ENCODE results near the gene BMPR2. TPM values are rescaled to one million over a fixed set of nuclear protein-coding genes. Genes with fewer than 3 reads are reported as not detected.

BMPR2 gene
- total and polyA plus RNA-seq, 2 of the 8 experiments (the other 6 are each of a cell fraction or from before 2014, with no cell fraction given) = 5.5 to 19.8 TPM

DNA sequence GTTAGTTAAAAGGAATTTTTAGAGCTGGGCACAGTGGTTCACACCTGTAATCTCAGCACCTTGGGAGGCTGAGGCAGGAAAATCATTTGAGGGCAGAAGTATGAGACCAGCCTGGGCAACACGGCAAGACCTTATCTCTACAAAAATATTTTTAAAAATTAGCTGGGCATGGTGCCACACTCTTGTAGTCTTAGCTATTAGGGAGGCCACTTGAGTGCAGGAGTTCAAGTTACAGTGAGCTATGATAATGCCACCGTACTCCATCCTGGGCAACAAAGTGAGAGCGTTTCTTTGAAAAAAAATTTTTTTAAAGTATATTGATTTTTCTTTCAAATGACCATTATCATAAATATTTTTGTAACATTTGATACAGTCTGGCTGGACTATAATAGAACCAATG is 165.0 kb downstream of the BMPR2 start:
- Histone ChIP-seq H4K20me1 (replicated peaks in 1 of 2; ENCODE audit: control insufficient read depth in 1 of 2, insufficient read depth in 2 of 2, low read length in 2 of 2) (no peaks in the 10 kb centered on the region), H3K18ac (ENCODE audit: extremely low read depth, low read length) (no peak overlapping the region), H2AK5ac (ENCODE audit: low read depth, low read length) (no peak overlapping the region), H3K56ac (replicated peaks; ENCODE audit: insufficient read length, low read depth, low read length) (no peak overlapping the region), H2AFZ (ENCODE audit: low read length) (no peak overlapping the region), H2BK120ac (replicated peaks; ENCODE audit: low read depth, low read length) (no peak overlapping the region), H3K9ac (replicated peaks in 1 of 4; ENCODE audit: extremely low read depth in 1 of 4, low read depth in 3 of 4, low read length in 3 of 4) (no peak overlapping the region), H2BK15ac (ENCODE audit: low read length) (no peak overlapping the region), H3K4me2 (ENCODE audit: insufficient read depth in 1 of 2, low read depth in 2 of 2, low read length in 2 of 2) (no peak overlapping the region), H3K27me3 (replicated peaks in 1 of 4; ENCODE audit: control insufficient read depth in 3 of 4, extremely low read depth in 1 of 4, insufficient read depth in 3 of 4, low read length in 3 of 4) (no peaks in the 10 kb centered on the region), H3K36me3 (ENCODE audit: control insufficient read depth in 2 of 4, insufficient read depth in 4 of 4, low read length in 3 of 4) (no peaks in the 10 kb centered on the region; a peak in 1 of 8 replicates), H3K79me1 (ENCODE audit: low read depth, low read length) (no peaks in the 10 kb centered on the region), H3K27ac (ENCODE audit: low read depth, low read length) (no peak overlapping the region), H3K79me2 (ENCODE audit: control insufficient read depth in 1 of 2, insufficient read depth in 2 of 2, low read length in 2 of 2) (no peaks in the 10 kb centered on the region), H4K8ac (ENCODE audit: extremely low read depth, insufficient read depth, low read length) (no peak overlapping the region), H2BK20ac (ENCODE audit: low read length) (no peak overlapping the region), H2BK12ac (ENCODE audit: low read depth, low read length) (no peak overlapping the region), H3K23me2 (ENCODE audit: low read depth, low read length) (no peaks in the 10 kb centered on the region), H3K23ac (ENCODE audit: insufficient read length) (no peak overlapping the region), H4K5ac (ENCODE audit: insufficient read length, low read depth, low read length) (no peak overlapping the region), H3K4me1 (replicated peaks in 1 of 4; ENCODE audit: control insufficient read depth in 3 of 4, insufficient read depth in 4 of 4, low read length in 3 of 4) (no peaks in the 10 kb centered on the region), H3K14ac (ENCODE audit: insufficient read length) (no peak overlapping the region), H3K9me3 (ENCODE audit: insufficient read depth in 2 of 2, low read depth in 1 of 2, low read length in 1 of 2) (no peaks in the 10 kb centered on the region), H3K4ac (replicated peaks; ENCODE audit: insufficient read length, low read depth, low read length) (no peak overlapping the region), H3K4me3 (ENCODE audit: extremely low read depth in 1 of 4, insufficient read depth in 2 of 4, low read depth in 3 of 4, low read length in 4 of 4) (no peak overlapping the region), H4K91ac (replicated peaks; ENCODE audit: insufficient read length, low read length) (no peak overlapping the region), H2BK5ac (ENCODE audit: low read depth, low read length) (no peak overlapping the region)
- FAIRE-seq (no peak), DNase-seq (ENCODE audit: low read depth in 1 of 2, low spot score in 2 of 2) (no peak)
- POLR2A ChIA-PET (ENCODE audit: partially characterized antibody) = no interaction called here
- CTCF ChIA-PET (ENCODE audit: partially characterized antibody) = no interaction called here
- 90% methylated on average over 3 of the region's 3 CpGs; no CpG with 5 or more reads in 1 of the 2 experiments for WGBS, 2 experiments (ENCODE audit: extremely low coverage in 1 of 2, insufficient coverage in 1 of 2, insufficient read length in 1 of 2, insufficient replicate concordance in 2 of 2, low coverage in 1 of 2, low lambda C conversion rate in 2 of 2, missing lambda C conversion rate in 1 of 2)
- no peak for TF ChIP-seq TBP (IDR thresholded peaks at IDR 0.05; ENCODE audit: low read depth, low read length)
- no peak for TF ChIP-seq SUZ12 (IDR thresholded peaks at IDR 0.05; ENCODE audit: low read length)
- no peak for TF ChIP-seq BRCA1 (IDR thresholded peaks at IDR 0.05; ENCODE audit: low read depth, low read length)
- TF ChIP-seq ZNF274 (IDR thresholded peaks at IDR 0.05; ENCODE audit: borderline replicate concordance, extremely low read depth, low read length) = no peak
- no peak for TF ChIP-seq KDM5A (IDR thresholded peaks at IDR 0.05; ENCODE audit: low read length)
- no peak for TF ChIP-seq KDM4A (IDR thresholded peaks at IDR 0.05; ENCODE audit: low read depth, low read length, severe bottlenecking)
- no peak for TF ChIP-seq JUN (IDR thresholded peaks at IDR 0.05; ENCODE audit: low read depth, low read length)
- TF ChIP-seq TCF12 (IDR thresholded peaks at IDR 0.05; ENCODE audit: low read depth, low read length) = no peak
- no peak for TF ChIP-seq RFX5 (IDR thresholded peaks at IDR 0.05; ENCODE audit: borderline replicate concordance, low read depth, low read length)
- TF ChIP-seq, protein P1, sequence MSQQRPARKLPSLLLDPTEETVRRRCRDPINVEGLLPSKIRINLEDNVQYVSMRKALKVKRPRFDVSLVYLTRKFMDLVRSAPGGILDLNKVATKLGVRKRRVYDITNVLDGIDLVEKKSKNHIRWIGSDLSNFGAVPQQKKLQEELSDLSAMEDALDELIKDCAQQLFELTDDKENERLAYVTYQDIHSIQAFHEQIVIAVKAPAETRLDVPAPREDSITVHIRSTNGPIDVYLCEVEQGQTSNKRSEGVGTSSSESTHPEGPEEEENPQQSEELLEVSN (IDR thresholded peaks at IDR 0.05) = no peak
- TF ChIP-seq EZH2 (IDR thresholded peaks at IDR 0.05; ENCODE audit: low read depth, low read length, severe bottlenecking) = no peak
- no peak for TF ChIP-seq POLR2AphosphoS5 (IDR thresholded peaks at IDR 0.05; ENCODE audit: low read depth, low read length)
- no peak for TF ChIP-seq NANOG (IDR thresholded peaks at IDR 0.05; ENCODE audit: insufficient read depth, low read depth, low read length, poor library complexity, severe bottlenecking)
- TF ChIP-seq PHF8 (conservative IDR thresholded peaks at IDR 0.05; ENCODE audit: low read depth, low read length) = no peak
- no peak for TF ChIP-seq CREB1 (IDR thresholded peaks at IDR 0.05)
- no peak for TF ChIP-seq POLR2A (IDR thresholded peaks at IDR 0.05; ENCODE audit: control extremely low read depth in 1 of 2, low read depth in 2 of 2, low read length in 2 of 2)
